NB4 (cell line): ENCODE measurements around the gene ANKLE2.
A peak's percentile ranks its signal among the peaks of the same experiment; 100 is the strongest.

ENCODE experiments used
- DNase-seq: peaks from one replicate; pipeline ENCODE4 v3.0.0; 2010; ENCODE audit warnings: low read depth
- H3K4me3 ChIP-seq: one replicate; pipeline ENCODE4 v1.5.1; 2011; ENCODE audit warnings: mild to moderate bottlenecking, low read depth, low read length, moderate library complexity
- CTCF ChIP-seq: IDR thresholded peaks from one replicate; pipeline ENCODE4 v1.5.1; 2012; ENCODE audit warnings: low read depth, low read length
- MAX ChIP-seq: IDR thresholded peaks from 2 replicates; pipeline ENCODE4 v1.6.1; 2011; ENCODE audit warnings: low read depth, low read length
- MYC ChIP-seq: IDR thresholded peaks from 2 replicates; pipeline ENCODE4 v1.6.1; 2011; ENCODE audit warnings: low read depth, low read length
- POLR2A ChIP-seq: IDR thresholded peaks from 2 replicates; pipeline ENCODE4 v1.6.1; 2011; ENCODE audit warnings: mild to moderate bottlenecking; ENCODE audit not compliant: insufficient read length; ENCODE audit errors: extremely low read depth

Gene ANKLE2

GRCh38 chr12:132708150-132708549 lies 53.5 kb downstream of the ANKLE2 start:
- TF ChIP-seq CTCF (no peak), MAX (no peak), MYC (no peak), POLR2A (no peak)
- no peak overlapping the region for H3K4me3 ChIP-seq
- DNase-seq: no peak

DNA sequence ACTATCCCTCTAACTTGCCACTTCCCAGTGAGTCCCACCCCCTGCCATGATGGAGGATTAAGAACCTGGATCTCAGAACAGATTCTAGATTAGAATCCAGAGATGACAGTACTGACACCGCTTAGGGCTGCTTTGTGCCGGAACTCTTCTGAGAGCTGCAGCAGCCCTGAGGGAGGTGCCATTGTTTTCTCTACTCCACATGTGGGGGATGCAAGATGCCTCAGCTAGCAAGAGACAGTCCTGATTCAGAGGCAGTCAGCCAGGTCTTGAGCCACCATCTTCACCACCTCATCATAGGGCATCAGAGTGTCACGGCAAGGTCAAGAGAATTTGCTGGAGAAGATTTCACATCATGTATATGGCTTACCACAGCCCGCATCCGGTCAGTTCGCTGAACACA lies 54.4 kb downstream of the ANKLE2 start:
- no peak overlapping the region for H3K4me3 ChIP-seq
- TF ChIP-seq POLR2A (no peak), CTCF (no peak), MAX (no peak), MYC (no peak)
- DNase-seq: no peak

DNA sequence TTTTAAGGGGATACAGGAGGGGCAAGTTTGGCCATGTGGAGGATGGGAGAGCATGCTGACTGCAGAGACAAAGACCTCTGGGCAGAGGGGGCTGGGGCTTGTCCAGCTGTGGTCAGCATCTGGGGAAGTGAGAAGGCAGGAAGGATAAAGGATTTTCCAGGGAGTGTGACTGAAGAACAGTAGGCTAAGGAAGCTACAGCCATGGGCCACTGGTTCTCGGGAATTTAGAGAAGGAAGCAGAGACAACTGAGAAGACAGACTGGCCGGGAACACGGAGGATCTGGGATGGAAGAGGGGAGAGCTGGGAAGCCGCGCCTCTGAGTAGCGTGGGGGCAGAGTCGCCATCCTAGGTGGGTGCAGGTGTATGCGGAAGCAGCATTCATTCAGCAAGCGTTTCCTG lies 58.0 kb downstream of the ANKLE2 start:
- H3K4me3 ChIP-seq: no peak overlapping the region
- DNase-seq: no peak
- TF ChIP-seq MAX (no peak), CTCF (no peak)

DNA sequence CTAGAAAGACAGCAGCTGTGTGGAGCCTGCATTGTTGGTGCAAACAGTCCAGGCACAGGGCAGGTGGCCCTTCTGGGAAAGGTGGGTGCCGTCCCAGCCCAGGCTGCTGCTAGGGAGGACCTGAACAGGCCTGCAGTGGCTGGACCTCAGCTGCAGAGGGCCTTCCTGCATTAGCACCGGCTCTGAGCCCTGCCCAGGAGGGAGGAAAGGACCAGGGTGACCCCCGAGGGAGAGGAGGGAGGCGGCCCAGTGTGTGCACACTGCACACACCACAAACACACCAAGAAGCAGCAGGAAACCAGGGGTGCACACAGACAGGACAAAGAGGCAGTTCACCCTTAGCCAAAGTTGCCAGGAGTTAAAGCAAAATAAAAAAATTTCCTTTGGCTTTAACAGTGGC lies 59.0 kb downstream of the ANKLE2 start:
- peak; percentile 53 for DNase-seq
- TF ChIP-seq POLR2A (no peak), MAX (no peak), CTCF (no peak), MYC (no peak)
- H3K4me3 ChIP-seq: no peak overlapping the region

DNA sequence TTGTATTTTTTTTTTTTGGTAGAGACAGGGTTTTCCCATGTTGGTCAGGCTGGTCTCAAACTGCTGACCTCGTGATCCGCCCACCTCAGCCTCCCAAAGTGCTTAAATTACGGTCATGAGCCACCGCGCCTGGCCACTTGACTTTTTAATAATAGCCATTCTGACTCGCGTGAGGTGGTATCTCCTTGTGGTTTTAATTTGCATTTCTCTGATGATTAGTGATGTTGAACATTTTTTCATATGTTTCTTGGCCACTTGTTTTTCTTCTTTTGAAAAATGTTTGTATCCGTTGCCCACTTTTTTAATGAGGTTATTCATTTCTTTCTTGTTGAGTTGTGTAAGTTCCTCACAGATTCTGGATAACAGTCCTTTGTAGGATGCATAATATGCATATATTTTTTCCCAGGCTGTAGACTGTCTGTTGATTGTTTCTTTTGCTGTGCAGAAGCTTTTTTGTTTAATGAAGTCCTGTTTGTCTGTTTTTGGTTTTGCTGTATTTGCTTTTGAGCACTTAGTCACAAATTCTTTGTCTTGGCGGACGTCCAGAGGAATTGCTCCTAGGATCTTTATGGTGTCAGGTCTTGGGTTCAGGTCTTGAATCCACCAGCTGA lies 61.3 kb downstream of the ANKLE2 start:
- H3K4me3 ChIP-seq: no peak overlapping the region
- DNase-seq: no peak
- no peak for TF ChIP-seq MAX
- no peak for TF ChIP-seq CTCF
- no peak for TF ChIP-seq POLR2A
- no peak for TF ChIP-seq MYC

- no peak for TF ChIP-seq POLR2A
- TF ChIP-seq CTCF: no peak
- no peak for TF ChIP-seq MYC
- no peak for TF ChIP-seq MAX
- H3K4me3 ChIP-seq: no peak overlapping the region
- no peak for DNase-seq
Observed at GRCh38 chr12:132698341-132698740, 63.3 kb downstream of the ANKLE2 start.
